ENCODE data around the gene MAST1.
A peak's percentile ranks its signal among the peaks of the same experiment; 100 is the strongest.
"Not testable (repeated sequence)": the region's sequence is repeated elsewhere in the genome, so short reads cannot be mapped to it uniquely, and the experiment has no call there.

Gene MAST1

DNA sequence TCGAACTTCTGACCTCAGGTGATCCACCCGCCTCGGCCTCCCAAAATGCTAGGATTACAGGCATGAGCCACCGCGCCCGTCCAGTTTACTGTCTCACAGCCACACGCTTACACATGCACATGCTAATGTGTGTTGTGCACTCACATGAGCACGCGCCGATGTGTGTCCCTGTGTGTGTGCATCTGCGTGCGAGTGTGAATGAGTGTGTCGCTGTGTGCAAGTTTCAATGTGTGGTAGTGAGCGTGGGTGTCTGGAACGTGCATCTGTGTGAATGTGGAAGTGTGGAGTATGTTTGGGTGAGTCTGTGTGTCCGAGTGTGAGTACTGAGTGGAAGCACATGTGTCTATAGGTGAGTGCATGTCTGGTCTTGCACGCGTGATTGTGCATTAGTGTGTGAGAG, 4.2 kb downstream of the MAST1 start:
- TF ChIP-seq POLR2A (IDR thresholded peaks at IDR 0.05; ENCODE audit: low read length): no peak
- no peak for DNase-seq

DNA sequence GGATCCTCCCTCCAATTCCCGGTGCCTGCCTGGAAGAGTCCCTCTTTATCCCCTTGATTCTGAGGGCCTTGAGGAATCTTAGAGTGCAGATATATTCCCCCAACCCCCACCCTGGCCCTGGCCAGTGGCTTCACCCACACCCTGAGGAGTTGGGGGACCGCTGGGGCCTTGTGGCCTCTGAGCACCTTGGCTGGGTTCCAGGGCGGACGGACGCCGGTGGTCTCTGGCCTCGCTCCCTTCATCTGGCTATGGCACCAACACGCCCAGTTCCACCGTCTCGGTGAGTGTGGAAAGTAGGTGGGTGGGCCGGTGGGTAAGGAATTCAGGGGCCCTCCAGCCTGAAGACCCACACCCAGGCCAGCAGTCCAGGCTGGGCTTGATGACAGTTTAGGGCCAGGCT, 5.0 kb downstream of the MAST1 start:
- no peak for DNase-seq
- TF ChIP-seq GATA1 (IDR thresholded peaks at IDR 0.05; ENCODE audit: low read depth, low read length) (no peak), POLR2A (IDR thresholded peaks at IDR 0.05; ENCODE audit: low read length) (no peak)

DNA sequence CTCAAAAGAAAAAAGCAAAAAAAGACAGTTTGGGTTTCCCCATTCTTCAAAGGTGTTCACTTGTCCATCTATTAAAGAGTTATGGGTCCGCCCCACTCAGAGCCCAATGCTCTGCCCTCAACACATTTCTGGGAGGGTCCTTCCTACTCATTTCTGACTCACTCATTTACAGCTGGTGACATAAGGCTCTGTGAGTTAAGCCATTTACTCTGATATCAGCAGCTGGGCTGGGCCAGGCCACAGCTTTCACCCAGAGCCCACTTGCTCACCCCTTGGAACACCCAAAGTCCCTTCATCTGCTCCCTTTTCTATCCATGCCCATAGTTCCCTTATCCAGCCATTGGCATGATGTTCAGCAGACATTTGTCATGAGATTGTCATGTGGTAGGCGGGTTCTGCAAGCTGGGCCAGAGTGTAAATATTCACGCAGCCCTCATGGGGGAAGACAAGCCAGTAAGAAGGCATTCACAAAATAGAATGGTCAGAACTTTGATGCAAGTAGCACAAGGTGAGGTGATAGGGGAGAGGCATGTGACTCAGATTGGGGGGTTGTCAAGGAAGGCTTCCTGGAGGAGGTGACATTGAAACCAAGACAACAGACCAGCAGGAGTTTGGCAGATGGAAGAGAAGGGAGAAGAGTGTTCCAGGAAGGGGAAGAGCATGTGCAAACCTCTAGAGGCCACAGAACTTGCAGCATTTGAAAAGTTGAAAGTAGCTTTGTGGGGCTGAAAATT, 5.9 kb downstream of the MAST1 start:
- TF ChIP-seq GATA1 (IDR thresholded peaks at IDR 0.05; ENCODE audit: low read depth, low read length) (no peak), POLR2A (IDR thresholded peaks at IDR 0.05; ENCODE audit: low read length) (no peak)
- peak; percentile 45 to 79 for DNase-seq

DNA sequence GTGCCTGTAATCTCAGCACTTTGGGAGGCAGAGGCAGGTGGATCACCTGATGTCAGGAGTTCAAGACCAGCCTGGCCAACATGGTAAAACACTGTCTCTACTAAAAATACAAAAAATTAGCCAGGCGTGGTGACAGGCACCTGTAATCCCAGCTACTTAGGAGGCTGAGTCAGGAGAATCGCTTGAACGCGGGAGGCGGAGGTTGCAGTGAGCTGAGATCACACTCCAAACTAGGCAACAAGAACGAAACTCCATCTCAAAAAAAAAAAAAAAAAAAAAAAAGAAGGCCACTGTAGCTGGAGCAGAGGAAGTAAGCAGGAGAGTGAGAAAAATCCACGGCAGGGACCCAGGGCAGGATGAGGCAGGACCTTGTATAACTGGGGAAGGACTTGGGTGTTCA, 8.3 kb downstream of the MAST1 start:
- not testable (repeated sequence) for DNase-seq

DNA sequence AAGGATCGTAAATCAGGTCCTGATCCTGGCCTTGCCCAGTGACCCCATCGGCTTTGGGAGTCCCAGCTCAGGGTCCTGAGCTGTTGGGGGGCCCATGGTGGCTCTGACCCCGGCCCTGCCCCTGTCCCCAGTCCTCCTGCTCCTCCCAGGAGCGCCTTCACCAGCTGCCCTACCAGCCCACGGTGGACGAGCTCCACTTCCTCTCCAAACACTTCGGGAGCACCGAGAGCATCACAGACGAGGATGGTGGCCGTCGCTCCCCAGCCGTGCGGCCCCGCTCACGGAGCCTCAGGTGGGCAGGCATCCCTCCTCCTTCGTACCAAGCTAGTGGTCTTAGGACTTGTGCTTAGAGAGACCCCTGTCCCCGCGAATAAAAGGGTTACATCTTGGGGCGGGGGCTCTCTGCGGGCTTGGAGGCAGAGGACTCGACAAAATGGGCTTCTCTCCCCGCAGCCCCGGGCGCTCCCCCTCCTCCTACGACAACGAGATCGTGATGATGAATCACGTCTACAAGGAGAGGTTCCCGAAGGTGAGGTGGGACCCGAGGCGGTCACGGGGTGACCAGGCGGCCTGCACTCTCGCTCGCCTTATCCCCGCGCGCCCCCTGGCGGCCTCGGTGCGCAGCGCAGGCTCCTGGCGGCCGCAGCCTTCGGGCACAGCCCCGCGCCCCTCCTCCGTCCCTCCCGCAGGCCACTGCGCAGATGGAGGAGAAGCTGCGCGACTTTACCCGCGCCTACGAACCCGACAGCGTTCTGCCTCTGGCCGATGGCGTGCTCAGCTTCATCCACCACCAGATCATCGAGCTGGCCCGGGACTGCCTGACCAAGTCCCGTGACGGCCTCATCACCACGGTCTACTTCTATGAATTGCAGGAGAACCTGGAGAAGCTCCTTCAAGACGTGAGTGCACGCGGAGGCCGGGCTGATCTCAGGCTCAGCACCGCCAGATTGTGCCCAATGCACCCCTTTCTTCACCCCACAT, 9.1 kb downstream of the MAST1 start:
- TF ChIP-seq POLR2A (IDR thresholded peaks at IDR 0.05; ENCODE audit: low read length) (no peak), GATA1 (IDR thresholded peaks at IDR 0.05; ENCODE audit: low read depth, low read length) (no peak)
- peak; percentile 83 to 91 for DNase-seq

DNA sequence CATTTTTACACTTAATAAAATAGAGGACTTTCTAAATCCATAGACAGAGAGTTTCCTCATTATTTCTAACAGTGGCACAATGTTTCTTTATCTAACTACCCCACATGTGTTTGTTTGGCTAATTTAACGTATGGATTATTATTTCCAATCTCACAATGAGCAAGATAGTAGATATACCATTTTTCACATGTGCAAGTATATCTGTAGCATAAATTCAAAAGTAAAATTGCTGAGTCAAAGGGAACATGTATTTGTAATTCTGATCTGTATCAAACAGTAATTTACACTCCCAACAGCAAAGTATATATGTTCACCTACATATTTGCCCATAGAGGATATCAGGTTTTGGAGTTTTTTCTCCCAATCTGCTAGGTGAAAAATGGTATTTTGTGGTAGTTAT, 18.3 kb downstream of the MAST1 start:
- DNase-seq: peak in 1 of 2 experiments; percentile 68
- no peak for TF ChIP-seq GATA1 (IDR thresholded peaks at IDR 0.05; ENCODE audit: low read depth, low read length)
- no peak for TF ChIP-seq POLR2A (IDR thresholded peaks at IDR 0.05; ENCODE audit: low read length)

DNA sequence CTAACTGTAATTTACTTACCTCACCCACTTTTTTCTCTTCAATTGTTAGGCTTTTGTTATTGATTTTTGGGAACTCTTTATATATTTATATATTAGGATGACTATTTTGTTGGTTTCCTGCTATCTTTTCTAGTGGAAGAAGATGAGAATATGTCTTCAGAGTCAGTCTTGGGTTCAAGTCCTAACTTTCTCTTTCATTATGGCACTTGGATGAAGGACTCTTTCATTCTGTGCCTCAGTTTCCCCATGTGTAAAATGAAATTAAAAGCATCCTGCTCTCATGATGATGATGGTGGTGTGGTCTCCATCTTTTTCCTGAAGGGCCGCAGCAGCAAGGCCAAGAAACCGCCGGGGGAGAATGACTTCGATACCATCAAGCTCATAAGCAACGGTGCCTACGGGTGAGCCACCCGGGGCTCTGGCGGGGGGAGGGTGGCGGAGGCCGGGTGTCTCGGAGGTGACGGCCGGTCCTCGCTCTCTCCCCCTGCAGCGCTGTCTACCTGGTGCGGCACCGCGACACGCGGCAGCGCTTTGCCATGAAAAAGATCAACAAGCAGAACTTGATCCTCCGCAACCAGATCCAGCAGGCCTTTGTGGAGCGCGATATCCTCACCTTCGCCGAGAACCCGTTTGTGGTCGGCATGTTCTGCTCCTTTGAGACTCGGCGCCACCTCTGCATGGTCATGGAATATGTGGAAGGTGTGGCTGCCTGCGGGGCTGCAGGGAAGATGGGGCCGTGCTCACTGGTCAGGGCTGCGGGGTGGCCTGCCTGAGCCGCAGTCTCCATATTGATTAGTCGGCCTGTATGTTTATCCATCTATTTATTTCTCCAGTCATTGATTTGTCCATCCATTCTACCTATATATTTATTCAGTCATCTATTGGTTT, 20.0 kb downstream of the MAST1 start:
- TF ChIP-seq GATA1 (IDR thresholded peaks at IDR 0.05; ENCODE audit: low read depth, low read length) (no peak), POLR2A (IDR thresholded peaks at IDR 0.05; ENCODE audit: low read length) (no peak)
- no peak for DNase-seq

DNA sequence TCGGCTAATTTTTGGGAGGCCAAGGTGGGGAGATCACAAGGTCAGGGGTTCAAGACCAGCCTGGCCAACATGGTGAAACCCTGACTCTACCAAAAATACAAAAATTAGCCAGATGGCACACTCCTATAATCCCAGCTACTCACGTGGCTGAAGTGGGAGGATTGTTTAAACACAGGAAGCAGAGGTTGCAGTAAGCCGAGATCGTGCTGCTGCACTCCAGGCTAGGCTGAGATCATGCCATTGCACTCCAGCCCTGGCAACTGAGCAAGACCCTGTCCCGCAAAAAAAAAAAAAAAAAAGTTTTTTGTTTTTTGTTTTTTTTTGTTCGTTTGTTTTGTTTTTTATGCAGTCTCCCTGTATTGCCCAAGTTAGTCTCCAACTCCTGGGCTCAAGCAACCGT, 21.2 kb downstream of the MAST1 start:
- no peak for DNase-seq
- TF ChIP-seq GATA1 (IDR thresholded peaks at IDR 0.05; ENCODE audit: low read depth, low read length): no peak
- TF ChIP-seq POLR2A (IDR thresholded peaks at IDR 0.05; ENCODE audit: low read length): no peak

DNA sequence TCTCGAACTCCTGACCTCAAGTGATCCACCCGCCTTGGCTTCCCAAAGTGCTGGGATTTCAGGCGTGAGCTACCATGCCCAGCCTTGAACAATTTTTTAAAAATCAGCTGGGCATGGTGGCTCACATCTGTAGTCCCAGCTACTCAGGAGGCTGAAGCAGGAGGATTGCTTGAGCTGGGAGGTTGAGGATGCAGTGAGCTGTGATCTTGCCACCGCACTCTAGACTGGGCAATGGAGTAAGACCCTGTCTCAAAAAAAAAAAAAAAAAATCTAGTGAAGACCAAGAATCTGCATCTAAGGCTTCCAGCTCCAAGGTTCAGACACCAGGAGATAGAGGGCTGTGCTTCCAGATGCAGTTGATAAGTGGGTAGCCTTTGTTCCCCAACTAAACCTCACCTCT, 25.8 kb downstream of the MAST1 start:
- no peak for DNase-seq
- TF ChIP-seq GATA1 (IDR thresholded peaks at IDR 0.05; ENCODE audit: low read depth, low read length): no peak

DNA sequence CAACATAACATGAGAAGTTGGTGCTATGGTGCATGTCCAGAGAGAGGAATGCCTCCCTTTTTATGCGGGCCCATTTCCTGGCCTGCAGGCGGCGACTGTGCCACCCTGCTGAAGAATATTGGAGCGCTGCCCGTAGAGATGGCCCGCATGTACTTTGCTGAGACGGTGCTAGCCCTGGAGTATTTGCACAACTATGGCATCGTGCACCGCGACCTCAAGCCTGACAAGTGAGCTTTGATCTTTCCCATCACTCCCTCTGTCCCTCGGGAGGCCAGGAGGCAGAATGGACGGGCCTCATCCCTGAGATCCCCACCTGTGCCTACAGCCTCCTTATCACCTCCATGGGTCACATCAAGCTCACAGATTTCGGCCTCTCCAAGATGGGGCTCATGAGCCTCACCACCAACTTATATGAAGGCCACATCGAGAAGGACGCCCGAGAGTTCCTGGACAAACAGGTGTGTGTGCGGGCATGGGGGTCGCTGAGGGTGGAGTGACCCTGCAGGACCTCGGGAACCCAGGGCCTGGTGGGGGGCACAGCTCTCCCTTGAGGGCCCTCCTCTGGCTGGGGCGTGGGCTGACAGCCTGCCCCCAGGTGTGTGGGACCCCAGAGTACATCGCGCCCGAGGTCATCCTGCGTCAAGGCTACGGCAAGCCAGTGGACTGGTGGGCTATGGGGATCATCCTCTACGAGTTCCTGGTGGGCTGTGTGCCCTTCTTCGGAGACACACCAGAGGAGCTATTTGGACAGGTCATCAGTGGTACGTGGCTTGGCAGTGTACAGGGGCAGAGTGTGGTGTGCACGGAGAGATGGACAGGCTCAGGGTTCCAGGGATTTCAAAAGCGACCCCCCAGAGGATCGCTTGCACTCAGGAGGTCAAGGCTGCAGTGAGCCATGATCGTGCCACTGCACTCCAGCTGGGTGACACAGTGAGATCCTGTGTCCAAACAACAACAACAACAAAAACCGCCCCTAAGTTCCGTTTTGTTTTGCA, 26.7 kb downstream of the MAST1 start:
- DNase-seq: no peak
- no peak for TF ChIP-seq GATA1 (IDR thresholded peaks at IDR 0.05; ENCODE audit: low read depth, low read length)
- TF ChIP-seq POLR2A (IDR thresholded peaks at IDR 0.05; ENCODE audit: low read length): no peak

DNA sequence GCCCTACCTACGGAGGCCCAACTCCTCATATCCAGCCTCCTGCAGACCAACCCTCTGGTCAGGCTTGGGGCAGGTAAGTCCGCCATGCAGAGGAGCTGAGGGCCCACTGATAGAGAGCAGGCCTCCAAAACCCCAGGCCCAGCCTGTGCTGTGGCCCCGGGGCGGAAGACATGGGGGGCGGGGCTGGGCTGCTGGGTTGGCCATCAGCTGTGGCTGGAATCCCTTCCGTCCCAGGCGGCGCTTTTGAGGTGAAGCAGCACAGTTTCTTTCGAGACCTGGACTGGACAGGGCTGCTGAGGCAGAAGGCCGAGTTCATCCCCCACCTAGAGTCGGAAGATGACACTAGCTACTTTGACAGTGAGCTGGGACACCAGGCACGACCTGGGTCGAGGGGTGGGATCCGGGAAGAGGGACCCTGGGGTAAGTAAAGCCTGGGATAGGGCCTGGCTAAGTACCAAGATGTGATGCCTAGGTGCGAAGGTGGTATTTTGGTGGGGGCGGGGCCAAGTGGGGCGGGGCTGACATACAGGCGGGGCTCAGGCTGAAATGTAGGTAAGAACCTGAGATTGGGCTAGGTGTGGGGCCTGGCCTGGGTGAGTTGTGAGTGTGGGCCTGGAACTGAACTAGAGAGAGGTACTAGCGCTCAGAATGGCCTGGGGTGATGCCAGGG, 27.6 kb downstream of the MAST1 start:
- TF ChIP-seq POLR2A (IDR thresholded peaks at IDR 0.05; ENCODE audit: low read length): no peak
- TF ChIP-seq GATA1 (IDR thresholded peaks at IDR 0.05; ENCODE audit: low read depth, low read length): no peak
- no peak for DNase-seq

DNA sequence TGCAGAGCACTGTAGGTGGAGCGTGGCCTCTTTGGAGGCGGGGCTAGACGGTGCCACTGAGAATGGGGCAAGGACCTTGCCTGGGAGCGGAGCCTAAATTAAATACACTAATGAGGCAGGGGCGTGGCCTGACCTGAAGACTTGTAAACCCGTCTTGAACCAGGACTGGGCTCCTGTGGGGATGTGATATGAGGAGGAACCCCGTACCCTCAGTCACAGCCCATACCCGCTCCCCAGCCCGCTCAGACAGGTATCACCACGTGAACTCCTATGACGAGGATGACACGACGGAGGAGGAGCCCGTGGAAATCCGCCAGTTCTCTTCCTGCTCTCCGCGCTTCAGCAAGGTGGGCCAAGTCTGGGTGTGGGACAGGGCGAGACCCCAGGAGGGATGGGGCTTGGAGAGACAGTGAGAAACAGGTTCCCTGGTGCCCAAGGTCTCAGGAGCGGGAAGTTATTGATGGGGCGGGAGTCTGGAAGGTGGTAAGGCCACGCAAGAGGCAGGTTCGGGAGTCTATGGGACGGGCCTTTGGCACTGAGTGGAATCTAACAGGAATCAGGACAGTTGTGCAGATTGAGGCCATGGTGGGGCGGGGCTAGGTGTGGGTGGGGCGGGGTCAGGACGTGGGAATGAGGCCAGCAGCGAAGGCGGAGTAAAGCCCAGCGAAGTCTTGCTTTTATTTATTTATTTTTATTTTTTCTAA, 28.3 kb downstream of the MAST1 start:
- TF ChIP-seq GATA1 (IDR thresholded peaks at IDR 0.05; ENCODE audit: low read depth, low read length) (no peak), POLR2A (IDR thresholded peaks at IDR 0.05; ENCODE audit: low read length) (no peak)
- DNase-seq: no peak

All from erythroblast (primary cell).